Heart left ventricle (tissue), 16 donors: ENCODE measurements around the gene PANX3. TPM values are rescaled to one million over a fixed set of nuclear protein-coding genes. Genes with fewer than 3 reads are reported as not detected.

Experiments
- ATAC-seq, 4 donors: fragments of 200-7000 bp; cut with Tn5 transposase; one replicate each; pipeline ENCODE4 v1.9.1; 2020 to 2022; ENCODE audit warnings: moderate library complexity in 4 of 4, mild to moderate bottlenecking in 3 of 4, moderate number of reproducible peaks in 1 of 4
- DNase-seq, 5 donors: peaks; one replicate each; pipeline ENCODE4 v3.0.0-alpha.2; 2020
- H3K27ac ChIP-seq, 12 donors: fragments of 200-600 bp; sonication (generic) in 4 of 12; one replicate each; pipeline versions ENCODE4 v1.5.0 to v1.8.0; 2016 to 2022; ENCODE audit warnings: mild to moderate bottlenecking in 2 of 12
- H3K27me3 ChIP-seq, 9 donors: fragments of 200-600 bp; sonication (generic) in 2 of 9; one replicate each; pipeline versions ENCODE4 v1.5.1 to v1.8.0; 2016 to 2022; ENCODE audit warnings: mild to moderate bottlenecking in 3 of 9
- H3K36me3 ChIP-seq, 9 donors: fragments of 200-600 bp; sonication (generic) in 2 of 9; one replicate each; pipeline versions ENCODE4 v1.5.0 to v1.8.0; 2018 to 2022; ENCODE audit warnings: mild to moderate bottlenecking in 2 of 9
- H3K4me1 ChIP-seq, 12 donors: fragments of 200-600 bp; sonication (generic) in 4 of 12; one replicate each; pipeline versions ENCODE4 v1.5.0 to v1.8.0; 2016 to 2022; ENCODE audit warnings: mild to moderate bottlenecking in 3 of 12
- H3K4me3 ChIP-seq, 12 donors: fragments of 200-600 bp; sonication (generic) in 4 of 12; one replicate each; pipeline versions ENCODE4 v1.5.0 to v1.8.0; 2017 to 2022; ENCODE audit warnings: mild to moderate bottlenecking in 9 of 12, moderate library complexity in 4 of 12
- H3K9me3 ChIP-seq, 12 donors: fragments of 200-600 bp; sonication (generic) in 4 of 12; one replicate each; pipeline versions ENCODE4 v1.5.0 to v1.8.0; 2016 to 2022; ENCODE audit warnings: mild to moderate bottlenecking in 1 of 12
- POLR2A ChIP-seq, 2 donors: fragments of 450-650 bp; IDR thresholded peaks; one replicate each; pipeline ENCODE4 v1.6.1; 2017; ENCODE audit warnings: antibody characterized with exemption in 2 of 2, mild to moderate bottlenecking in 2 of 2, moderate library complexity in 2 of 2
- WGBS, 4 donors: extraction: QIAGEN DNeasy Blood & Tissue Kit in 2 of 4; methylation state at CpG; one replicate each; pipeline versions ENCODE4 v1.1.5 to v1.1.7; 2013 to 2018; 5-methylcytosine and 5-hydroxymethylcytosine counted together
- intact Hi-C, 10 donors: fragments of 100-400 bp; cut with DNase I; formaldehyde crosslinking; loops; one replicate each; pipeline versions ENCODE4 v1.11.1 to v1.14.2; 2022
- polyA plus RNA-seq, 2 donors: library from polyadenylated mRNA; stranded (reverse); fragments of 200-250 nt; gene quantifications; one replicate each; pipeline ENCODE4 v1.2.3, GENCODE V29; 2013
- total RNA-seq, 9 donors: library from RNA; depleted of rRNA in 2 of 9; stranded (reverse); fragments of >200 nt in 2 of 9; fragmentation: NEBNext Ultra II Directional in 3 of 9; extraction: Animal tissue kit (Norgen Biotek cat#: 25700) in 3 of 9; gene quantifications; one replicate each; pipeline versions ENCODE4 v1.1.0 to v1.2.4, GENCODE V29; 2016 to 2023
- TF ChIP-seq, protein P1 (sequence below), 12 donors: fragments of 200-600 bp; sonication (generic) in 4 of 12; IDR thresholded peaks; one replicate each; pipeline versions ENCODE4 v1.5.0 to v1.8.0; 2018 to 2022; ENCODE audit warnings: antibody characterized with exemption in 12 of 12, mild to moderate bottlenecking in 5 of 12
- donor health status: ischemic (EF 13 %, LVEDD 7.1; RV severe dilation, severe dysfunction).
- donor health status: healthy with polysubstance abuse.
- donor health status: DM: no; HTN: yes; CAD: no.
- donor health status: DM: no; HTN: no; CAD: no.
- donor health status: ischemic (EF 25% LVEDD 6.9; RV normal size, moderate dysfunction).
- donor health status: ischemic (EF 25% LVEDD 5.7; RV mildly dilated, moderate dysfunction).
- donor health status: healthy.
- donor health status: DM: yes; HTN: yes; CAD: no.
- donor health status: ischemic (EF 35%, LVEDD 5.7; RV mildly dilated, moderate dysfunction).
- donor health status: nonischemic (EF 11% LVEDD 7.7; RV severe dilation, severe dysfunction).
- donor health status: DM: yes; HTN: yes; CAD: no.
- donor health status: PGD.
- donor health status: ischemic (EF 29% LVEDD 5.4; RV normal size, mild dysfunction).
- donor health status: nonischemic (EF 23%, LVEDD 6.1; RV moderate dilation, normal function).

PANX3 gene
- total and polyA plus RNA-seq, 11 donors, result not detected

DNA sequence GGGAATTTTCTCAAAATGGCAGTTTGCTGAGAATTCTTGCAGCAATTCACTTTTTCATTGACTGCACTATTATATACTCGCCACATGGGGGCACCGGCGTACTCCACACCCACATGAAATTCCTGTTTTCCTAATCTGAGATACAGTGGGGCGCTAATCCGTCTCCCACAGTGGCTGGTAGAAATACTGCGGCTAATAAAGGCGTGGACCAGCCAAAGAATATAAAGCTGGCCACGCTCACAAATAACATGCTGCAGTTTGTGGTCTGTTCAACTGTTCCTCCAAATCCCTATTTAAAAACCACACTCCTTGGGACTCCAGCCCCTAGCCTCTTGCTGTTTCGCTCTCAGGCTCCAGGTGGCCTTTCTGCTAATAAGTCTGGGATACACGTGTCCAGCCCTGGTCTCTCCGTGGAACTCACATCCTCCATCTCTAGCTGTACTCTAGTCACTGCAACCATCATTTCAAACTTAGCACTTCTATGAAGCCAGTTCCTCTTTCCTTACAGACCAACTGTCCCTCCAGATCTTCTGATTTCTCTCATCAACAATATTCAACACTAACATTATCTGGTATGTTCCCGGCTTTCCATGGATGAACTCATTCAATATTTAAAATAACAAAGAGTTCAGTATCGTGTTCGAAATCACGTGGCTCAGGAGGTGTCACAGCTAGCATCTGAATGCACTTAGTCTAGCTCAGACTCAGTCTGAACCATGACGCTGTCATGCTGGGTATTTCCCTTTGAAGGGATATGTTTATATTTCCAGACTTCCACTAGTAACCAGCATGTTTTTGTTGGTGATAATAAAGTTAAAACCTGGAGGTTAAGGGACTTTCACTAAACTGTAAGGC lies 33.4 kb downstream of the PANX3 start:
- intact Hi-C loops, result loop anchor here (1.0 to 5.0 kb wide), 4 partner anchors 188 to 193 kb away; no protein-coding TSS in a partner anchor

DNA sequence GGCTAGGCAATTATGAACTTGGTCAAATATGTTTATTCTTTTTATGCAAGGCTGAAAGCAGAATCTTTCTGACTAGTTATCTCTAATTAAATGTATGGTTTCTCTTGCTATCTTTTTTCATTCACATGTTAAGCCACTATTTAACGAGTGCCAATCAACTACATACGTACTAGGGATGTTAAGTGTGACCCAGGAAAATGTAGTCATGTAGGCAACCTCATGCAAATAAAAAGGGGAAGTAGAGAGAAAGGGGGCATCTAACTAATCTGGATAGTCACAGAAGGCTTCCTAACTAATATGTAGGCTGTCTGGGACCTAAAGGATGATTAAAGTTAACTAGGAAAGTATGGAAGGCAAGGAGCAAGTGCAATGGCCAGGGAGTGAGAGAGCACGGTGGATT lies 34.9 kb downstream of the PANX3 start:
- peaks cover 0 to 36% (median 10%) of the 10 kb centered on the region in 9 donors for H3K36me3 ChIP-seq
- no peak overlapping the region for H3K27ac ChIP-seq
- no peaks in the 10 kb centered on the region for H3K27me3 ChIP-seq
- ATAC-seq, result no peak
- no peaks in the 10 kb centered on the region for H3K9me3 ChIP-seq
- no peak for DNase-seq
- TF ChIP-seq, protein P1, sequence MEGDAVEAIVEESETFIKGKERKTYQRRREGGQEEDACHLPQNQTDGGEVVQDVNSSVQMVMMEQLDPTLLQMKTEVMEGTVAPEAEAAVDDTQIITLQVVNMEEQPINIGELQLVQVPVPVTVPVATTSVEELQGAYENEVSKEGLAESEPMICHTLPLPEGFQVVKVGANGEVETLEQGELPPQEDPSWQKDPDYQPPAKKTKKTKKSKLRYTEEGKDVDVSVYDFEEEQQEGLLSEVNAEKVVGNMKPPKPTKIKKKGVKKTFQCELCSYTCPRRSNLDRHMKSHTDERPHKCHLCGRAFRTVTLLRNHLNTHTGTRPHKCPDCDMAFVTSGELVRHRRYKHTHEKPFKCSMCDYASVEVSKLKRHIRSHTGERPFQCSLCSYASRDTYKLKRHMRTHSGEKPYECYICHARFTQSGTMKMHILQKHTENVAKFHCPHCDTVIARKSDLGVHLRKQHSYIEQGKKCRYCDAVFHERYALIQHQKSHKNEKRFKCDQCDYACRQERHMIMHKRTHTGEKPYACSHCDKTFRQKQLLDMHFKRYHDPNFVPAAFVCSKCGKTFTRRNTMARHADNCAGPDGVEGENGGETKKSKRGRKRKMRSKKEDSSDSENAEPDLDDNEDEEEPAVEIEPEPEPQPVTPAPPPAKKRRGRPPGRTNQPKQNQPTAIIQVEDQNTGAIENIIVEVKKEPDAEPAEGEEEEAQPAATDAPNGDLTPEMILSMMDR (IDR thresholded peaks at IDR 0.05), result no peak
- H3K4me1 ChIP-seq, result peaks cover 0 to 12% (median 2%) of the 10 kb centered on the region in 12 donors
- intact Hi-C loops, result loop anchor here in 4 of 10 donors (5.0 kb wide), 2 partner anchors 186 to 191 kb away; no protein-coding TSS in a partner anchor
- 84 to 89% (median 86%) methylated on average over 3 of the region's 3 CpGs for WGBS, 4 donors
- H3K4me3 ChIP-seq, result no peak overlapping the region

More for the DNA sequence above, 33.4 kb downstream of the PANX3 start:
- 24 to 27% (median 26%) methylated on average over 16 of the region's 16 CpGs for WGBS, 4 donors
- Histone ChIP-seq H3K36me3 (peaks cover 0 to 27% (median 9%) of the 10 kb centered on the region in 9 donors), H3K27me3 (no peaks in the 10 kb centered on the region), H3K27ac (peak overlapping the region in 1 of 12 donors; percentile 35), H3K9me3 (no peaks in the 10 kb centered on the region), H3K4me1 (peaks cover 0 to 12% (median 2%) of the 10 kb centered on the region in 12 donors), H3K4me3 (peak overlapping the region in 6 of 12 donors; percentile 0 to 40 (median 22))
- peak; percentile 58 to 88 (median 82) for ATAC-seq
- DNase-seq, result peak in 4 of 5 donors; percentile 33 to 45 (median 43)
- TF ChIP-seq, protein P1 (IDR thresholded peaks at IDR 0.05), result peak; percentile 65 to 88 (median 81)
- TF ChIP-seq POLR2A (IDR thresholded peaks at IDR 0.05), result no peak

DNA sequence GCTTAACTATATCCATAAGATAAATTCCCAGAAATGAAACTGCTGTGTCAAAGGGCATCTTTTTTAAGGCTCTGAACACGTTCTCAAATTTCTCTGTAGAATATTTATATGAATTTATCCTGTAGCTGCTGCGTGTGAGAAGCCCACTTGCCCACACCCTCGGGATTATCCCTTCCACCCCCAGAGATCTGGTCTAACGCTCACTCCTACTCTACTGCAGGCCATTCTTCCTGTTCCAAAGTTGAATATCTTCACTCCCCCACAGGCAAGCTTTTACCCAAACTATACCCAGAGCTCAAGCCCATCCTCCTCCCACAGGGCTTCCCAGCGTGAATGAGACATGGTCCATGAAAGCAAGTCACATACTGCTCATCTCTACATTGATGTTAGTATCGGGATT lies 37.4 kb downstream of the PANX3 start:
- Histone ChIP-seq H3K4me3 (no peak overlapping the region), H3K4me1 (peaks cover 0 to 11% (median 2%) of the 10 kb centered on the region in 12 donors), H3K27me3 (no peaks in the 10 kb centered on the region), H3K9me3 (no peaks in the 10 kb centered on the region), H3K36me3 (peaks cover 0 to 46% (median 21%) of the 10 kb centered on the region in 9 donors), H3K27ac (no peak overlapping the region)
- DNase-seq (no peak), ATAC-seq (no peak)
- TF ChIP-seq POLR2A (IDR thresholded peaks at IDR 0.05), result no peak
- 67 to 72% (median 70%) methylated on average over 6 of the region's 6 CpGs for WGBS, 4 donors
- intact Hi-C loops, result loop anchor here in 4 of 10 donors (5.0 kb wide), 2 partner anchors 184 to 189 kb away; no protein-coding TSS in a partner anchor

DNA sequence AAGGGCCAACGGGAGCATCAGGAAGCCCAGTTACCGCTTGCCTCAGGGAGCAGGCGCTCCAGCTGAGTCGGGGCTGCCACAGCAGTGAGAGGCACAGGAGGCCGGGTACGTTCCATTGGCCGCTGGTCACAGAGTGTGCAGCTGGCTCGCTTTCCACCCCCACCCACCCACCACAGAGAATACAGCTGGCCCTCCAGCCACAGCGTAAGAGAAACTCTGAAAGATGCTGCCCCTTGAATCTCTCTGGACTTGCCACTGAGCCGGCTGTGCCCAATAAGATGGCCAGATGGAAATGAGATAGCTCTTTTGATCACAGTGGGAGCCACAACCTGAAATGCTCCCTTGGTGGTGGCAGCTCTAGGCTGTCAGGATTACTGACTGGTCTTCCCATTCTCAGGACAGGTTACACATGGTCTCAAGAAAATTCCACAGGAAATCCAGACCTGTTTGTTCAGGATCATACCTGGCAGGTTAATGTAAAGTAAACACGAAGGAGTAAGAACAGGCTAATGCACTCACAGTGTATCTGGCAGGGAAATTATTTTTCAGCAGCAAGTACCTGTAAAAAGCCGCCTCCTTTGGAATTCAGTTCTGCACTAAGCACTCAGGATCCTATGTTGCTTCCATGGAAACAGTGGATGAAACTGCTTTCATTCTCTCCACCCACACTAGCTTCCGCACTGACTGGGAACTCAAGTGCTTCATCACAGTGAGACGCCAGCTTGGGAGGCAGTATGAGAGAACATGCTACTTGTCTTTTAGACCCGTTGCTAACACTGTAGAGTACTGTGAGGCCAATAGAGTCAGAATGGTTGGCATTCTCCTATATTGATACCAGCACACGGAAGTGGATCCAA lies 45.8 kb downstream of the PANX3 start:
- Histone ChIP-seq H3K9me3 (no peaks in the 10 kb centered on the region), H3K36me3 (peaks cover 0 to 44% (median 26%) of the 10 kb centered on the region in 9 donors), H3K4me1 (no peaks in the 10 kb centered on the region), H3K4me3 (no peak overlapping the region), H3K27me3 (no peaks in the 10 kb centered on the region), H3K27ac (no peak overlapping the region)
- DNase-seq (no peak), ATAC-seq (no peak)
- TF ChIP-seq, protein P1 (IDR thresholded peaks at IDR 0.05), result no peak
- no peak for TF ChIP-seq POLR2A (IDR thresholded peaks at IDR 0.05)
- WGBS, 4 donors, result 71 to 79% (median 74%) methylated on average over 16 of the region's 16 CpGs
- intact Hi-C loops, result loop anchor here in 1 of 10 donors (5.0 kb wide), 1 partner anchor 120 kb away; no protein-coding TSS in a partner anchor
